NK-92 (cell line): ENCODE results near the gene KIAA1549.

Experiments used
- DNase-seq: peaks from one replicate; lab custom pipeline; 2025; ENCODE audit not compliant: unreplicated experiment; lab: John Stamatoyannopoulos, UW

The KIAA1549 gene

DNA sequence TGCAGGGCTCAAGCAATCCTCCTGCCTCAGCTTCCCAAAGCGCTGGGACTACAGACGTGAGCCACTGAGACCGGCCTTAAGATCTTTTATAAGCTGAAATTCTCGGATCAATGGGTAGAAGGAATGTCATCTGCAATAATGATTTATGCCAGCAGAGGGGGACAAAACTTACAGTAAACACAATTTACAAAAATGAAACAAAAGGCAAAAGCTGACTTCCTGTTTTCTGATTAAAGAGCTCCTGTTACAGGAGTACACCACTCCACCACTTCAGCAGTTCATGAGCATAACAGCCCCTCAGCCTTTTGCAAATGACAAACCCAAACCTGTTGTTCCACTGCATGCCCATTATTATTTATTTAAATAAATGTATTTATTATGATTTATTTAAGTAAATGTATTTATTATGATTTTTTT, 94.7 kb downstream of the KIAA1549 start:
- DNase-seq = no peak

DNA sequence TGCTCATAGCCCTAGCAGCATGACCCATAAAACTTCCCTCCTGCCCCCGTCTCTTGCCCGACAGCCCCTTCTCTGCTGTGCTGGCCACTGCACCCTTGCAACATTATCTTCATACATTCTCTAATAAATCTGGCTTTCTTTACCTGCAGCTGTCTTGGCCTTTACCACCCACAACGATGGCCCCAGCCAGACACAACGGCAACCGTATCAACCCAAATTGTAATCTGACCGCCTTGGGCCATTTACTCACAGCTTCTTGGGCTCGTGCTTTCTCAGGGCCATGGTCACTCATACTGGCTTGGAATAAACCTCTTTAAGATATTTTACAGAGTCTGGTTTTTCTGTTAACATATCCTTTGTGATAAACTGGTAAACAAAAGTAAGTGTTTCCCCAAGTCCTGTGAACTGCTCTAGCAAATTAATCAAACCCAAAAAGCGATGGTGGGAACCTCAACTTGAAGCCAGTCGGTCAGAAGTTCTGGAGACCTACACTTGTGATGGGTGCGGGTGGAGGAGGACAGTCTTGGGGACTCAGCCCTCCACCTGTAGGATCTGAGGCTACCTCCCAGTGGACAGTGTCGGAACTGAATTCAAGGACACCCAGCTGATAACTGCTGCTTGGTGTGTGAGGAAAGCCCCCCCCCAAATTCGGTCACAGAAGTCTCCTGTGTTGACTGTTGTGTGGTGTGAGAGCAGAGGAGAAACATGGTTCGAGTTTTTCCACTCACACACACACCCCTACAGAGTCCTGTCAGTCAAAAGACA, 95.6 kb downstream of the KIAA1549 start:
- no peak for DNase-seq

DNA sequence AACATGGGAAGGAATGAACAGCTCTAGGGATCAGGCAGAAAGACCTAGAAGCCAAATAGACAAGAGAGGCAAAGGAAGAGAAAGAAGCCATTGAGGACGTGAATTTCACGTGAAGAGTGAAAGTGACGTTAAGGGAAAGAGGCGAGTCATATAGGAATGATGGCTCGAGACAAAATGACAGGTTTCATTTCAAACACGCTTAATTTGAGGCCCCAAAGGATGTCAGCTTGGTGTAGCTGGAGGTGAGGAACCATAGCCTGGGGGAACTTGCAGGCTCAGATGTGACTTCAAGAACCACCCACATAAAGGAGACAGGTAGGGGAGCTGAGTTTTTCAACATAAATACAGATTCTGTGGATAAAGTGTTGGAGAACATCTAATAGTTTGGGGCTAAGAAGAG, 98.9 kb downstream of the KIAA1549 start:
- no peak for DNase-seq

DNA sequence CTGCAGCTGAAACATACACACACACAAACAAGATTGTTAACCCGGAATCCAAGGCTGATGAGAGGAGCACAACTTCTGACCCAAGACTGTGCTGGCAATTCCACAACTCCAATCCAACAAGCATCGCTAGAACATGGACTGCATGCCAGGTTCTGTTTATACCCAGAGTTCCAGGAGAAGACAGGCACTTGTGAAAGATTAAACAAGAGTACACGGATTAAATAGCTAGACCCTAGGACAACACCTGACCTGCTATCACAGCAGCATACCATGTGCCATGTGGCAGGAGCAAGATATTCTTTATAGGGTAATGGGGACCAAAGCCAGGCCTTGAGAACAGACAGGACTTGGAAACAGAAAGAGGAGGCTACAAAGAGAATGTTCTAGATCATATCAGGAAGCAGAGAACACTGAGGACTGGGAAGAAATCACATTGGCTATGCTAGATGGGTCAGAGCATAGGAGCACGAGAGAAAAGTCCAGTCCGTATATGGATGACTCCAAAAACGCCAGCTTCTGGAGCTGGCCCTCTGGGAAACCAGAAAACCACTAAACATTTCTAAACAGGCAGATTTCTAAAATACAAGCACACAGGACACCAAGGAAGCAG, 99.5 kb downstream of the KIAA1549 start:
- no peak for DNase-seq

DNA sequence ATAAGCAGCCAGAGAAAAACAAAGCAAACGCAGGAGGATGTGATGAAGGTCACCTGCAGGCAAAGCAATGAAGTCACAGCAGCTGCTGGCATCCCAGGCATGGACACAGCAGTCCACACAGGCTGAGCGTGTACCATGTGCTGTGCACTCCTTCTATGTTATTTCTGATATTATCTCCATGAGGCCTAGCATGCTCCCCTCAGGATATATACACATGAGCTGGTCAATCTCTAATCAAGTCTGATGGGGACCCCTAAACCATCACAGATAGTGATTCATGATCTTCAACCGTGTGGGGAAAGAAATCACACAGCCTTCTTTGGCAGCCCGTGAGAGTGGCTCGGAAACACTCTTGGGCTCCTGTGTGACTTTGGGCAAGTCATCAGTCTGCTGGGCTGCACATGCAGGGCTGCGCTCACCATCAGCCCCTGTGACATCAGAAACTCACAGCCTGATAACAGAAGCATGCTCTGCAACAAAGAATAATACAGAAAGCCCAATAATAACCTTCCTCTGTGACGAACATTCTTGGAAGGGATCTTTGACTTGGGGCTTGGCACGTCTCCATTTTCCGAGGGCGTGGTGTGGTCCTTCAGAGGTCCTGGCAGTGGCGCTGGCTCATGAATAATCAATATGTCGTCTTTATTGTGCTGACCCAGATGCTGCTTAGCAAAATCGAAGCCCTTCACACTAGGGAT, 100.2 kb downstream of the KIAA1549 start:
- DNase-seq = no peak

DNA sequence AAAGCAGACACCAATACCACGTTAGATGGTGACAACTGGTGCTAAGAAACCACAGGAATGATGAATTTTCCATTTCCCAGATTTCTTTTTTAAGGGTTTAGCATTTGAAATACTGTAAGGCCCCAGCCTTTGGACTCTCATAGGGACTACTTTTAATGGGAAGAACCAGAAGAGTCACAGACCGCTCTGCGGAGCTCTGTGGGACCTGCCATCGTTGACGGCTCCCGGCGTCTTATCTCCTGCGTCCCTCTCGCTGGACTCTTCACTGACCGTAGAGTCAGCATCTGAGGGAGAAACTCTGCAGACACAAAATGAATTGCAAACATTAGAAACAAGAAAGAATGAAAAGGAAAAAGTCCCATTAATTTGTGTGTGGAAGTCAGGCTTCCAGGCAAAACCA, 101.8 kb downstream of the KIAA1549 start:
- DNase-seq = no peak

DNA sequence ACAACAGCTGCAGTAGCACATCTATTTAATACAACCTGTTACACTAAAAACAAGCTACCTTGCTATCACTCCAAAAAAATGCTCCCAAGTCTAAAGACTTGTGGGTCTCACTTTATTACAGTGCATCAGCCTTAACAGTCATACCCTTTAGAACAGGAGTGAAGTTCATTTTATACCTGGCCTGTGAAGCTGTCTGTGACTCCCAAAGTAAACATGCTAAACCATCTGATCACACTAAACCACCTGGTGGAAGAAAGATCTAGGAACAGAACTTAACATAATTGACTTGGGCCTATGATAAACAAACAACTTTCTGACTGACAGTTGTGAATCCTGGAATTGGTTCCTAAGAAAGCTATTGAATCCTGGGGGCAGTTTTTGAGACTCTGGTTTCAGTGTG, 102.3 kb downstream of the KIAA1549 start:
- DNase-seq = no peak

DNA sequence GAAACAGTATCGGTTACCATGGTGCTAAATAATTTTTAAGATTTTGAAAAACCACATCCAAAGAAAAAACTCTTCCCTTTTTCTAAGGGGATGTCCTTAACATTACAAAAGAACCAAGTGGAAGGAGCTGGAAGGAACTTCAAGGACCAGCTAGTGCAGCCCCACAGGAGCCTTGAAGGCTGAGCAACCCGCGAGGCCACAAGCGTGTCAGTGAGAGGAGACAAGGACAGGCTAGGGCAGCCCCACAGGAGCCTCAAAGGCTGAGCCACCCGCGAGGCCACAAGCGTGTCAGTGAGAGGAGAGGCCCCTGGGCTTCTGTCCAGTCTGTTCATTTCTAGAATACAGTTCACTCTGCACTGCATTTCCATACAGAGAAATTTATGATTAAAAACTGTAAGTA, 103.1 kb downstream of the KIAA1549 start:
- no peak for DNase-seq

DNA sequence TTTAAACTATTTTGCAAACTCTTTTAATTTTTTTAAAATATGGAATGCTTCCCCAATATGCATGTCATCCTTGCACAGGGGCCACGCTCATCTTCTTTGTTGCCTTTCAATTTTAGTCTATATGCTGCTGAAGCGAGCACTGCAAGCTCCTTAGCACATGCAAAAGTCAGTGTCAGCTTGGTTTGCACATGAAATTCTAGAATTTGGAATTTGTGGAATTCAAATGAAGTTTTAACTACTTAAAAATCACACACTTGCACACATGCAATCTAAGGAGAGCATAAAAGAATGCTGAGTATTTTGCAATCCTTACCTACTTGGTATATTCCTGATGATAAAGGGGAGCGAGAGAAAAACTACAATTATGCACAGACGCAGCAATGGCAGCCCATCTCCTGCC, 104.9 kb downstream of the KIAA1549 start:
- DNase-seq = no peak

DNA sequence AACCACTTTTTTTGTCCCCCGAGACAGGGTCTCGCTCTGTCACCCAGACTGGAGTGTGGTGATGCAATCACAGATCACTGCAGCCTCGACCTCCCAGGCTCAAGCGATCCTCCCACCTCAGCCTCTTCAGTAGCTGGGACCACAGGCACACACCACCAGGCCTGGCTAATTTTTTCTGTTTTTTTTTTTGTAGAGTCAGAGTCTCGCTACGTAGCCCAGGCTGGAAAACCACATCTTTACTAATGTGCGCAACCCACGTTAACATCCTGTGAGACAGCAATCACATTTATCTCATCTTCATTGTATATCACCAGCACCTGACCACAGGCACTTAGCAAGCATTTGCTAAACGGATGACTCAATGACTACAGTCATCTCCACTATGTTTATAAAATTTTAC, 105.4 kb downstream of the KIAA1549 start:
- no peak for DNase-seq

DNA sequence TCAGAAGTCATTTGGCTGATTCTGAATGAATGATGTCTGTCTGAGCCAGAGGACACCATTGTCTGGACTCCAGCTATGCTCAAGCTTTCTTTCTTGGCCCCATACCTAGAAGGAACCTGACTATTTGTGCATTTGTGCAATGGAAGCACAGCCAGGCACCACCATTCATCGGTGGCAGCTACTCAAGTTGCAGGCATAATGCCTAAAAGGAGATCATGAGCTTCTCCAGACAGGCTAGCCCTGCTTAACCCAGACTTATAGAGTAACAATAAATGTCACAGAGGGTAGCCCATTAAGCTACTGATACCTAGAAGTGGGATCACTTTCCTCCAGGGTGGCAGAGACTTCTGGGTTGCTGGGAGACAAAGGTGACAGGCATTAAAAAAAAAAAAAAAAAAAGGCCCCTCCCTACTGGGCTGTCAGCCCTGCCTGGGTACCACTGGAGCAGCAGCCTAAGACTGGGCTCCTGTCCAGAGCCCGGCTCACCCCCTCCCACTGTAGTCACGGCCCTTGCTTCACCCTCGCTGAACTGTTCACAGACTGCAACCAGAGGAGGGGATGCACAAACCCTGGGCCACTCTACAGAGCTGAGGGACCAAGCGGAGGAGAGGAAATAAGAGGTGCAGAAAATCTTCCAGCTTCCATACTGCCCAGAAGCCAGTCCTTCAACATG, 107.8 kb downstream of the KIAA1549 start:
- DNase-seq = no peak

DNA sequence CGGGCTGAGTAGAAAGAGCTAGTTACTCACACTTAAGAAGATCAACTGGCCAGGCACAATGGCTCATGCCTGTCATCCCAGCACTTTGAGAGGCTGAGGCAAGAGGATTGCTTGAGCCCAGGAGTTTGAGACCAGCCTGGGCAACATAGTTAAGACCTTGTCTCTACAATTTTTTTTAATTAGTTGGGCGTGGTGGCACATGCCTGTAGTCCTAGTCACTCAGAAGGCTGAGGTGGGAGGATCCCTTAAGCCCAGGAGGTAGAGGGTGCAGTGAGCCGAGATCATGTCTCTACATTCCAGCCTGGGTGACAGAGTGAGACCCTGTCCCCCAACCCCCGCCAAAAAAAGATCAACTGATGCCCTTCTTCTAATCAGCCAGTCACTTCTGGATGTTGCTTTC, 108.6 kb downstream of the KIAA1549 start:
- DNase-seq = no peak

DNA sequence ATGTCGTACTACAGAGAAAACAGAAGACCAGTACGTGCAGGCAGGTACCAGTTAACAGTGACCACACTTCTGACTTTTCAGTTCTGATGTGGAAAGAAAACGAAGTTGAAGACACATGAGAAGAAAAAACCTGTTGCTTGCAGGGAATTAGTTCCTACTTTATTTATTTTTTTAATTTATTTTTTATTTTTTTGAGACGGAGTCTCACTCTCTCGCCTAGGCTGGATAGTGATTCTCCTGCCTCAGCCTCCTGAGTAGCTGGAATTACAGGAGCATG, 109.4 kb downstream of the KIAA1549 start:
- no peak for DNase-seq

DNA sequence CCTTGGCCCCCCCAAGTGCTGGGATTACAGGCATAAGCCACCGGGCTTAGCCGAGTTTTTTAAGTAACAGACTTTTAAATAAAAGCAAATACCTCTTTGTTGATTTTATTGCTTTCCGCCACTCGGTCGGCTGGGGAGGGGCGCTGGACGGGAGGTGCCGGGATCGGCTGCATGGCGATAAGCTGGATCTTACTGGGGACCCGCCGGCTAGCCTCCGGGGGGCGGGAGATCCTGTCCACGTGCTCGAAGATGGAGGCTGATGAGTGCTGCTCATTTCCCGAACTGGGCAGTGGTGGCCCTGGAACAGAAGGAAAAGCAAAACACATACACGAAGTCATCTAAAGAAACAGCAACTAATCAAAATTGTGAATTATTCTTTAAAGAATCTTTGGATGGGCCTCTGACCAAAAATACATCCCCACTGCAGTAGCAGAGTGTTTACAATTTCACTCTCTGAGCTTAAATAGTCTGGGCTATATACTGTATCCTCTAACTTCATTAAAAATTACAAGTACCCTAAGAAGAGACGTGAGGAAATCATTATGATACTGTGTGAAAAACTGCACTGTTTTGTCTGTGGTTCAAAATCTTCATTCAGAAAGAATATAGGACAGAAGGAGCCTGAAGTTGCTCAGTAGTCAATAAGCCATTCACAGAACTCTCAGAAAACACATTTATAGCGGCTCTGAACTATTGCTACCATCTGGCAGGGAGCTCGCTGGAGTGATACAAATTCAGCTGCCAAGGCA, 110.0 kb downstream of the KIAA1549 start:
- DNase-seq = no peak

DNA sequence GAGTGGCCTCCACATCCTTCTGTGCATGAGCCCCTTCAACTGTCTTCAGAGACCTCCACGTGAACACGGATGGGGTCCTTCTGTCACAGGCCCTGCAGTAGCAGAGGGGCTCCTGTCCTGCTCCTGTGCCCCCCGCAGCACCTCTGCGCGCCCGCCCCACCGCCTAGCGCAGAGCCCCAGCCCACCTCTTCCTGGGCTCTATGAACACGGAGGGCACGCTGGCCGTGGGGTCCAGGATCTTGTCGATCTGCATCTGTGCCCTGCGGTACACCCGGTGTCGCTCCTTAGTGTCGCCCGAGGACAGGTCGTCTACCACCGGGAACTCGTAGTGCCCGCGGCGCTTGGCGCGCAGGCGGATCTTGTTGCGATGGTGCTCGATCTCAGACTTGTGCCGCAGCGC, 111.8 kb downstream of the KIAA1549 start:
- no peak for DNase-seq

DNA sequence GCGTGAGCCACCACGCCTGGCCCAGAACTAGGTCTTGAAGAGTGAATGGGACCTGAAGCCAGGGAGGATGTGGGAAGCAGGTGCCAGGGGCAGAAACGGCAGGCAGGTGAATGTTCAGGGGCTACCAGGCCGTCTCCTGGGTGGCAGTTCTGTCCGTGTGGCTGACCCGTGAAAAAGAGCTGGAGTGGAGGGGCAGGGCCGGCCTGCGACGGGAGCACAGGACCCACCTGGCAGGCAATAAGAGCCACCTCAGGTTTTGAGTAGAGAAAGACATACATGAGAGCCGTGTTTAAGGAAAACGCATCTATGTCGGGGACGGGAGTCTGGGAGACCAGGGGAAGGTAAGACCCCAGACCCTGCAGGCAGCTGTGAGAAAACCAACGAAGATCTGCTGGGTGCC, 112.5 kb downstream of the KIAA1549 start:
- no peak for DNase-seq

DNA sequence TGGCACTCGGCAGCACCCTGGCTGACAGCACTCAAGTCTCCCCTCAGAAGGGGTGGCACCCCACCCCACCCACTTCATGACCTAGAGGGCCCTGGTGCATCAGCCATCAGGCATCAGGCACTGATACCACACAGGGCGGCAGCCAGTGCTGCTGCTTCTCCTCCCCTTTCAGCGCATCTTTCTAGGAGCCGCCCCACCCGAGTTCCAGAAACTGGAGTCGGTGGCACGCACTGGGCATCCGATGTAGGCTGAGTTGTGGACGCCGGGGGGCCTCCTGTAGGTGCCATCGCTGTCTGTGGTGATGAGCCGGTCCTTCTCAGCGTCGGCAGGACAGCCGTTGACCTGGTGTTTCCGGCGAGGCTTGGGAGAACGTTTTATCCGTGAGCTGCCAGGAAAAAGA, 113.4 kb downstream of the KIAA1549 start:
- no peak for DNase-seq

DNA sequence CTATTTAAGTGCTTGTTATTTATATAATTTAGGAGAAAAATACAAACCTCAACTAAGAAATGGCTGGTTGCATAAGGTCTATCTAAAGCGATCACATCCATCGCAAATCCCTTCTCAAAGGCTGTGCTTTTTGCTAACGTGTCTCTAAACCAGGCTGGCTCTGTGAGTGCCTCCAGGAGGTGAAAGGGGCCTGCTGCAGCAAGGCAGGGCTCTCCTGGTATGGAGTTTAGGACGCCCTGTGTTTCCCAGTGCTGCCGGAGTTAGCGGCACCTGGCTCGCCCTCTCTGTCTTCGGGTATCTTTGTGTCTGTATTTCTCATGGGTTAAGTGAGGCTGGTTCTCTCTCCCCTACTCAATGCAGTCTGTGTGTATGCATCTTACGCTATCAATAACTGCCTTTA, 114.8 kb downstream of the KIAA1549 start:
- DNase-seq = no peak

DNA sequence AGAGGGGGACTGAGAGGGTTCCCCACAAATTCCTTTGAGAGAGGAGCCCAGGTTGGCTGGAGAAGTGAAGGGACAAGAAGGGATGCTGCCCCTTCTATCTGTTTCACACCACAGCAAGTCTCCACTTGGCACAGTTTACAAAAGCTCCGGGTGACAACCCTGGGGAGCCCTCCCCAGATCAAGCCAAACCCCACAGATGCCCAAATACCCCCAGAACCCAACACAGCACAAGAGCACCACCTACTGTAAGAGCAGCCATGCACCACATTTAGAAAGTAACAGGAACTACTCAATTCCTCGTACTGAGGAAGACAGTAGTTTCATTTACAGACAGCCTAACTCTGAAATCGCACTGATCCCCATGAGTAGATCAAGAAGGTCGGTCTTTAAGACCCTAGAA, 115.3 kb downstream of the KIAA1549 start:
- no peak for DNase-seq

DNA sequence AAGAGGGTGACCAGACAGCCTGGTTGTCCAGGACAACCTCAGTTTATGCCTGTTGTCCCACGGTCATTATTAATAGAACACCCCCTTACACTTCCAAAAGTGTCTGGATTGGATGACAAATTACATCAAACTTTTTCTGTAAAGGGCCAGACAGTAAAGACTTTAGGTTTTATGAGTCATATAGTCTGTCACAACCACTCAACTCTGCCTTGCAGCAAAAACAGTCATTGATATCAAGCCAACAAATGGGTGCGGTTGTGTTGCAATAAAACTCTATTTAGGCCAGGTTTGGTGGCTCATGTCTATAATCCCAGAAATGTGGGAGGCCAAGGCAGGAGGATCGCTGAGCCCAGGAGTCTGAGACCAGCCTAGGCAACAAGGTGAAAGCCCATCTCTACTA, 116.5 kb downstream of the KIAA1549 start:
- no peak for DNase-seq

DNA sequence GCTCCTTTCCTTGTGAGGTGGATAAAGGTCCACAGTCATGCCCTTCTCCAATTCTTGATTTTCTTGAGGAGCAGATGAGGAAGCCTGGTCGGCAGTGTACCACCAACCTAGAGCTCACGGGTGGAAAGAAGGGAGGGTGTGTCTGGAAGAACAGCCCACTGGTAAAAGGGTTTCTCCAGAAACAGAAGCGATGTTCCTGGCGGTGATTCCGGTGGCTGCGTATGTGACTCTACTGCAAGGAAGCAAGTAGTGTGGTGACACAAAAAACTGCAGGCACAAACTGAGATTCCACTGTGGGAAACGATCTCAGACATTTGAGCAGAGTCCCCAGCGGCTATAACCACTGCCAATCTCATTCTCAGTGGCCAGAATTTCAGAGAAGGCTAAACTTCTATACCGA, 117.3 kb downstream of the KIAA1549 start:
- DNase-seq = no peak
